GM12878 (cell line): ENCODE results near the gene INPP5D. TPM values are rescaled to one million over a fixed set of nuclear protein-coding genes. Genes with fewer than 3 reads are reported as not detected.

Experiments
- ATAC-seq: fragments of 200-7000 bp; cut with Tn5 transposase; 3 replicates; pipeline ENCODE4 v1.9.1; 2020; ENCODE audit warnings: mild to moderate bottlenecking, moderate library complexity
- BruUV-seq: library from RNA; stranded (reverse); fragments of 400-500 nt; replicated peaks from 2 replicates; lab custom pipeline; 2021; lab: Mats Ljungman, UMichigan
- CTCF ChIA-PET: fragments of 300-600 bp; sonication (Branson Sonifier 250); formaldehyde crosslinking; extraction: SDS; loops from one replicate; lab custom pipeline; 2021; ENCODE audit warnings: inconsistent platforms; lab: Yijun Ruan, JAX
- POLR2A ChIA-PET: fragments of 350-600 bp; formaldehyde crosslinking; extraction: SDS; loops from one replicate; lab custom pipeline; 2021; ENCODE audit warnings: inconsistent platforms; lab: Charles Lee
- RAD21 ChIA-PET: fragments of 300-600 bp; sonication (Branson Sonifier 250); formaldehyde crosslinking; loops from one replicate; lab custom pipeline; 2023; ENCODE audit warnings: antibody characterized with exemption; ENCODE audit not compliant: unreplicated experiment; lab: Charles Lee
- SMC1A ChIA-PET: fragments of 300-600 bp; sonication (Branson Sonifier 250); formaldehyde crosslinking; loops from one replicate; lab custom pipeline; 2023; ENCODE audit not compliant: unreplicated experiment, uncharacterized antibody; lab: Charles Lee
- DNase-seq: peaks from one replicate; pipeline ENCODE4 v3.0.0-alpha.2; 2011; ENCODE audit warnings: low read depth, low spot score
- FAIRE-seq: peaks from 3 replicates; lab custom pipeline; 2011; peaks lifted over from hg19 to GRCh38; lab: Jason Lieb, UNC
- H2AFZ ChIP-seq: 2 replicates; pipeline ENCODE4 v1.6.0; 2011; ENCODE audit warnings: low read depth, low read length, control low read depth; ENCODE audit not compliant: control insufficient read depth
- H3K27ac ChIP-seq: 2 replicates; pipeline ENCODE4 v1.5.1; 2011; ENCODE audit warnings: control low read depth; ENCODE audit not compliant: control insufficient read depth, insufficient read depth
- H3K27me3 ChIP-seq, 2 experiments: replicated peaks in 1 of 2; 2 replicates each; pipeline versions ENCODE4 v1.6.0 to v1.6.1; 2011; ENCODE audit warnings: low read length in 1 of 2; ENCODE audit not compliant: control insufficient read depth in 2 of 2, insufficient read depth in 2 of 2
- H3K36me3 ChIP-seq, 2 experiments: 2 replicates each; pipeline ENCODE4 v1.5.1; 2011; ENCODE audit warnings: low read length in 1 of 2; ENCODE audit not compliant: control insufficient read depth in 2 of 2, insufficient read depth in 2 of 2
- H3K4me1 ChIP-seq: 2 replicates; pipeline ENCODE4 v1.6.1; 2011; ENCODE audit warnings: mild to moderate bottlenecking, low read length, moderate library complexity, mixed read lengths; ENCODE audit not compliant: control insufficient read depth, insufficient read depth
- H3K4me2 ChIP-seq: 2 replicates; pipeline ENCODE4 v1.6.0; 2011; ENCODE audit warnings: control low read depth; ENCODE audit not compliant: control insufficient read depth, insufficient read depth
- H3K4me3 ChIP-seq: fragments of 200-600 bp; sonication (generic); 2 replicates; pipeline ENCODE4 v1.5.1; 2016
- H3K79me2 ChIP-seq: 2 replicates; pipeline ENCODE4 v1.6.0; 2011; ENCODE audit warnings: low read length; ENCODE audit not compliant: control insufficient read depth, insufficient read depth
- H3K9ac ChIP-seq: 2 replicates; pipeline ENCODE4 v1.8.0; 2011; ENCODE audit warnings: low read length, control low read depth, mixed read lengths; ENCODE audit not compliant: control insufficient read depth, insufficient read depth
- H3K9me3 ChIP-seq: replicated peaks from 3 replicates; pipeline ENCODE4 v1.5.1; 2011; ENCODE audit warnings: mild to moderate bottlenecking, low read length; ENCODE audit not compliant: control insufficient read depth, insufficient read depth
- H4K20me1 ChIP-seq: 2 replicates; pipeline ENCODE4 v1.6.0; 2011; ENCODE audit not compliant: control insufficient read depth, insufficient read depth
- CREB1 ChIP-seq: IDR thresholded peaks from 2 replicates; pipeline ENCODE4 v1.6.1; 2012; ENCODE audit warnings: low read depth, mild to moderate bottlenecking, inconsistent platforms
- EED ChIP-seq: sonication (generic); IDR thresholded peaks from 2 replicates; pipeline ENCODE4 v1.6.1; 2016; ENCODE audit warnings: antibody characterized with exemption, low read depth
- IKZF2 ChIP-seq, 2 experiments: fragments of 450-650 bp; IDR thresholded peaks; 2 replicates each; pipeline ENCODE4 v1.6.1; 2017; ENCODE audit warnings: mild to moderate bottlenecking in 2 of 2, moderate library complexity in 2 of 2
- MEF2A ChIP-seq: IDR thresholded peaks from 2 replicates; pipeline ENCODE4 v1.6.1; 2011; ENCODE audit warnings: low read depth, mild to moderate bottlenecking, low read length, moderate library complexity; ENCODE audit not compliant: insufficient read depth
- MTA2 ChIP-seq: fragments of 450-650 bp; IDR thresholded peaks from 2 replicates; pipeline ENCODE4 v1.6.1; 2016; ENCODE audit warnings: low read depth, mild to moderate bottlenecking, moderate library complexity
- MXI1 ChIP-seq: fragments of 150-350 bp; IDR thresholded peaks from 2 replicates; pipeline ENCODE4 v1.6.1; 2011; ENCODE audit warnings: low read depth, mild to moderate bottlenecking, inconsistent platforms, low read length, improper control_type of control experiment
- NR2C2 ChIP-seq: IDR thresholded peaks from 2 replicates; pipeline ENCODE4 v1.6.1; 2011; ENCODE audit warnings: borderline replicate concordance, low read depth; ENCODE audit not compliant: control insufficient read depth, insufficient read length
- POLR2AphosphoS2 ChIP-seq: IDR thresholded peaks from 2 replicates; pipeline ENCODE4 v1.6.1; 2011; ENCODE audit warnings: low read depth, mild to moderate bottlenecking, low read length, improper control_type of control experiment, moderate library complexity
- POLR2AphosphoS5 ChIP-seq: IDR thresholded peaks from 2 replicates; pipeline ENCODE4 v1.6.1; 2011; ENCODE audit warnings: mild to moderate bottlenecking, low read length, inconsistent platforms
- ZNF24 ChIP-seq: fragments of 450-650 bp; IDR thresholded peaks from 2 replicates; pipeline ENCODE4 v1.6.1; 2017; ENCODE audit warnings: antibody characterized with exemption, mild to moderate bottlenecking
- ZZZ3 ChIP-seq: IDR thresholded peaks from 2 replicates; pipeline ENCODE4 v1.6.1; 2011; ENCODE audit warnings: low read depth; ENCODE audit not compliant: control insufficient read depth, insufficient read length
- WGBS: methylation state at CpG from one replicate; pipeline ENCODE4 v1.1.6; 2016; ENCODE audit warnings: low lambda C conversion rate; ENCODE audit not compliant: insufficient replicate concordance, insufficient coverage; ENCODE audit errors: missing lambda C conversion rate; 5-methylcytosine and 5-hydroxymethylcytosine counted together
- in situ Hi-C: fragments of 300-500 bp; cut with MboI; formaldehyde crosslinking; loops from 9 replicates; pipeline ENCODE4 v1.14.3; 2018; ENCODE audit warnings: mixed read lengths
- intact Hi-C: fragments of 100-400 bp; cut with micrococcal nuclease; formaldehyde crosslinking; loops from one replicate; pipeline ENCODE4 v1.14.2; 2022; ENCODE audit not compliant: unreplicated experiment
- polyA plus RNA-seq, 11 experiments: library from polyadenylated mRNA; depleted of rRNA in 4 of 11; unstranded in 6 of 11; stranded (reverse) in 5 of 11; fragments of >200 nt; fragmentation: Nextera tagmentation in 4 of 11; fragmentation: Illumina TruSeq in 1 of 11; extraction: Ambion mirVana in 4 of 11; extraction: Trizol in 1 of 11; gene quantifications; 1 replicate in 1 of 11; 2 replicates in 10 of 11; pipeline versions ENCODE4 v1.2.1 to v1.2.3, GENCODE V29; 2011 to 2016; ENCODE audit warnings: inconsistent platforms in 2 of 11, missing spikeins in 2 of 11, low read depth in 1 of 11
- total RNA-seq, 4 experiments: library from RNA; depleted of rRNA in 3 of 4; stranded (reverse); fragments of >200 nt in 3 of 4; fragmentation: Illumina TruSeq in 1 of 4; extraction: Trizol in 1 of 4; gene quantifications; 2 replicates each; pipeline versions ENCODE4 v1.2.1 to v1.2.3, GENCODE V29; 2013 to 2021
- TF ChIP-seq, protein P1 (sequence below): fragments of 450-650 bp; IDR thresholded peaks from 2 replicates; pipeline ENCODE4 v1.6.1; 2016; ENCODE audit warnings: mild to moderate bottlenecking
- TF ChIP-seq, protein P2 (sequence below): IDR thresholded peaks from 2 replicates; pipeline ENCODE4 v1.6.1; 2012; ENCODE audit warnings: low read depth, low read length, improper control_type of control experiment

Gene INPP5D
- total and polyA plus RNA-seq, 10 of the 15 experiments (the other 5 are each of a cell fraction or from before 2014, with no cell fraction given), result 11.8 to 139 (median 88.8) TPM

DNA sequence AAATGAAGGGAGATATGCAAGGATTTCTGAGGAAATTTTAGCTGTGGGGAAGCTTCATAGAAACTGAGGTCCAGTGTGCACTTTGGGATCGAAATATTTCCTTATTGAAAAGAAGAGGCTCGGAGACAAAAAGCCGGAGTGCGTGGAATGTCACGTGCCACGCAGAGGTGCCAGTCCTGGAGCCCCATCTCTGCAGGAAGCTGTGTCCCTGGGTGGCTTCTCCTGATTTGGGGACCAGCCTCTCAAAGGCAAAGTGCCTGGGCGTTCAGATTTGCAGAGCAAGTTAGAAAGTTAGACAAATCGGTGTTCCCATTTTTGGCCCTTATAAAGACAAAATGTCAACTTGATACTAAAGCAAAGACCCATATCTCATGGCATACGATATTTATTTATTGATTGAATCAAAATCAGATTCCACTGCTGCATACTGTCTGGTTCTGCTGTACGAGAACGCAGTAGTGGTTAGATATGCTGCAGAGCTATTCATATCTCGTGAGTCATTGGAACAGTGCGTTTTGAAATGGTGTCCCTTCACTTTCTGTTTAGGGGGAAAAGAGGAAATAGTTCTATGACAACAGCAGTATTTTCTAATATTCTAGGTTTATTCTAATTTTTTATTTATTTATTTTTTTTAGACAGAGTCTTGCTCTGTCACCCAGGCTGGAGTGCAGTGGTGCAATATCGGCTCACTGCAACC, 182.2 kb downstream of the INPP5D start:
- no peaks in the 10 kb centered on the region for H3K9me3 ChIP-seq
- no peak for FAIRE-seq
- H3K4me3 ChIP-seq, result no peak overlapping the region
- ChIA-PET CTCF (interaction anchor here (1.0 to 2.1 kb wide), 4 partner anchors 12 to 188 kb away, joined by 3 to 14 read pairs (median 6); no protein-coding TSS in a partner anchor), SMC1A (interaction anchor here (0.8 to 2.3 kb wide), 7 partner anchors 12 to 188 kb away, joined by 3 to 11 read pairs (median 3); partner anchors contain the start of gene INPP5D), RAD21 (interaction anchor here (0.7 to 1.4 kb wide), 3 partner anchors 8 to 142 kb away, joined by 3 to 4 read pairs (median 3); no protein-coding TSS in a partner anchor), POLR2A (no interaction called here)
- 77% methylated on average over 14 of the region's 14 CpGs for WGBS
- no peak overlapping the region for H3K27ac ChIP-seq
- peak overlapping the region; percentile 55 for H2AFZ ChIP-seq
- H3K79me2 ChIP-seq, result no peaks in the 10 kb centered on the region
- H4K20me1 ChIP-seq, result no peaks in the 10 kb centered on the region
- DNase-seq, result no peak
- TF ChIP-seq ZNF24 (no peak), MEF2A (0 out of 2 replicates have a peak, but pooled peaks have one; percentile 48), IKZF2 (IDR thresholded peaks at IDR 0.05) (no peak)
- peaks cover 19% of the 10 kb centered on the region for H3K4me1 ChIP-seq
- intact Hi-C loops (no loop called here), in situ Hi-C loops (no loop called here)
- no TSS peak for BruUV-seq
- H3K36me3 ChIP-seq, result no peaks in the 10 kb centered on the region
- no peak overlapping the region for H3K9ac ChIP-seq
- peak overlapping the region; percentile 60; the same call in 1 of the 2 replicates for H3K4me2 ChIP-seq
- peak; percentile 32; the same call in 1 of the 3 replicates for ATAC-seq
- H3K27me3 ChIP-seq, result no peaks in the 10 kb centered on the region

DNA sequence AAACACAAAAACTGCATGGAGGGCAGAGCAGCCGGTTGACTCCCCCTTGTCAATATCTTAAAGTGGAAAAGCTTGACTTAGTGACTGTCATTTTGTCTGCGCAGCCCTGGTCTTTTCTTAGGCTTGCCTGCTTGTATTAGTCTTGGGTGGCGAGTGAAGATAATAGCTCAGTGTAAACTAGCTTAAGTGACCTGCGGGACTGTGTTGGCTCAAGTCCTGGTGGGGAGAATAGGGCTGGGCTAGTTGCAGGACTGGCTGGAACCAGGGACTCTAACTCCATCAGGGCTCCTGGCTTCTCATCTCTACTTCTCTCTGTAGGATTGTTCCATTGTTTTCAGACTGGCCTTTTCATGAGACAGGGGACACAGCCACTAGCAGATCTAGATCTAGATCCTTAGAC, 183.2 kb downstream of the INPP5D start:
- intact Hi-C loops (no loop called here), in situ Hi-C loops (no loop called here)
- no peaks in the 10 kb centered on the region for H4K20me1 ChIP-seq
- peaks cover 19% of the 10 kb centered on the region for H3K4me1 ChIP-seq
- no peaks in the 10 kb centered on the region for H3K9me3 ChIP-seq
- no peaks in the 10 kb centered on the region for H3K36me3 ChIP-seq
- TF ChIP-seq MXI1 (no peak), POLR2AphosphoS5 (no peak), CREB1 (no peak), MTA2 (no peak), NR2C2 (no peak), ZZZ3 (no peak), POLR2AphosphoS2 (no peak), EED (no peak)
- TF ChIP-seq, protein P1, sequence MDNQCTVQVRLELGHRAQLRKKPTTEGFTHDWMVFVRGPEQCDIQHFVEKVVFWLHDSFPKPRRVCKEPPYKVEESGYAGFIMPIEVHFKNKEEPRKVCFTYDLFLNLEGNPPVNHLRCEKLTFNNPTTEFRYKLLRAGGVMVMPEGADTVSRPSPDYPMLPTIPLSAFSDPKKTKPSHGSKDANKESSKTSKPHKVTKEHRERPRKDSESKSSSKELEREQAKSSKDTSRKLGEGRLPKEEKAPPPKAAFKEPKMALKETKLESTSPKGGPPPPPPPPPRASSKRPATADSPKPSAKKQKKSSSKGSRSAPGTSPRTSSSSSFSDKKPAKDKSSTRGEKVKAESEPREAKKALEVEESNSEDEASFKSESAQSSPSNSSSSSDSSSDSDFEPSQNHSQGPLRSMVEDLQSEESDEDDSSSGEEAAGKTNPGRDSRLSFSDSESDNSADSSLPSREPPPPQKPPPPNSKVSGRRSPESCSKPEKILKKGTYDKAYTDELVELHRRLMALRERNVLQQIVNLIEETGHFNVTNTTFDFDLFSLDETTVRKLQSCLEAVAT, result no peak
- TF ChIP-seq, protein P2, sequence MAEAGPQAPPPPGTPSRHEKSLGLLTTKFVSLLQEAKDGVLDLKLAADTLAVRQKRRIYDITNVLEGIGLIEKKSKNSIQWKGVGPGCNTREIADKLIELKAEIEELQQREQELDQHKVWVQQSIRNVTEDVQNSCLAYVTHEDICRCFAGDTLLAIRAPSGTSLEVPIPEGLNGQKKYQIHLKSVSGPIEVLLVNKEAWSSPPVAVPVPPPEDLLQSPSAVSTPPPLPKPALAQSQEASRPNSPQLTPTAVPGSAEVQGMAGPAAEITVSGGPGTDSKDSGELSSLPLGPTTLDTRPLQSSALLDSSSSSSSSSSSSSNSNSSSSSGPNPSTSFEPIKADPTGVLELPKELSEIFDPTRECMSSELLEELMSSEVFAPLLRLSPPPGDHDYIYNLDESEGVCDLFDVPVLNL, result no peak
- CTCF ChIA-PET, result interaction anchor here (0.7 to 1.2 kb wide), 3 partner anchors 8 to 184 kb away, joined by 3 to 5 read pairs (median 3); partner anchors contain the start of gene ATG16L1
- H3K4me2 ChIP-seq, result no peak overlapping the region
- POLR2A ChIA-PET, result interaction anchor here (0.7 kb wide), 3 partner anchors 141 to 681 kb away, joined by 3 read pairs; no protein-coding TSS in a partner anchor
- no TSS peak for BruUV-seq
- H2AFZ ChIP-seq, result no peak overlapping the region
- H3K27me3 ChIP-seq, result no peaks in the 10 kb centered on the region
- no peaks in the 10 kb centered on the region for H3K79me2 ChIP-seq
- 96% methylated on average over 4 of the region's 4 CpGs for WGBS
- FAIRE-seq (no peak), ATAC-seq (no peak), DNase-seq (no peak)
- H3K27ac ChIP-seq, result no peak overlapping the region
- RAD21 ChIA-PET, result no interaction called here
- H3K9ac ChIP-seq, result no peak overlapping the region
- SMC1A ChIA-PET, result interaction anchor here (0.9 to 2.3 kb wide), 5 partner anchors 13 to 189 kb away, joined by 3 to 6 read pairs (median 4); partner anchors contain the start of gene INPP5D
- H3K4me3 ChIP-seq, result no peak overlapping the region
